Small intestine (tissue), 7 donors: ENCODE measurements around the gene SLC20A1. TPM values are rescaled to one million over a fixed set of nuclear protein-coding genes. Genes with fewer than 3 reads are reported as not detected.
A peak's percentile ranks its signal among the peaks of the same experiment; 100 is the strongest.
"Not testable (repeated sequence)": the region's sequence is repeated elsewhere in the genome, so short reads cannot be mapped to it uniquely, and the experiment has no call there.

ENCODE experiments used
- DNase-seq, 2 donors: peaks; one replicate each; pipeline versions ENCODE4 v3.0.0 to v3.0.0-alpha.2; 2013
- FAIRE-seq: peaks from 2 replicates; lab custom pipeline; 2012; peaks lifted over from hg19 to GRCh38; lab: Jason Lieb, UNC
- H3K27ac ChIP-seq, 3 donors: one replicate each; pipeline ENCODE4 v1.5.1; 2013; ENCODE audit warnings: low read length in 2 of 3, mild to moderate bottlenecking in 2 of 3, control low read depth in 1 of 3, inconsistent platforms in 1 of 3, low read depth in 1 of 3, moderate library complexity in 1 of 3
- H3K27me3 ChIP-seq, 3 donors: one replicate each; pipeline ENCODE4 v1.6.1; 2013; ENCODE audit warnings: low read length in 3 of 3, inconsistent platforms in 1 of 3; ENCODE audit not compliant: control insufficient read depth in 3 of 3, insufficient read depth in 3 of 3
- H3K36me3 ChIP-seq, 3 donors: one replicate each; pipeline ENCODE4 v1.6.1; 2013; ENCODE audit warnings: low read length in 3 of 3, inconsistent platforms in 1 of 3, low read depth in 1 of 3, mild to moderate bottlenecking in 1 of 3, moderate library complexity in 1 of 3; ENCODE audit not compliant: control insufficient read depth in 3 of 3, insufficient read depth in 2 of 3
- H3K4me1 ChIP-seq, 3 donors: one replicate each; pipeline ENCODE4 v1.6.1; 2013; ENCODE audit warnings: low read length in 2 of 3, inconsistent platforms in 1 of 3, low read depth in 1 of 3, mild to moderate bottlenecking in 1 of 3, moderate library complexity in 1 of 3; ENCODE audit not compliant: control insufficient read depth in 3 of 3, insufficient read depth in 2 of 3
- H3K4me3 ChIP-seq, 3 donors: one replicate each; pipeline ENCODE4 v1.5.1; 2013; ENCODE audit warnings: low read length in 3 of 3, control low read depth in 1 of 3, inconsistent platforms in 1 of 3, low read depth in 1 of 3, mild to moderate bottlenecking in 1 of 3, moderate library complexity in 1 of 3
- H3K9me3 ChIP-seq, 2 donors: one replicate each; pipeline ENCODE4 v1.6.1; 2013; ENCODE audit warnings: low read depth in 1 of 2, low read length in 1 of 2; ENCODE audit not compliant: control insufficient read depth in 2 of 2, insufficient read depth in 1 of 2
- WGBS, 3 donors: extraction: QIAGEN DNeasy Blood & Tissue Kit; methylation state at CpG; one replicate each; pipeline ENCODE4 v1.1.7; 2013; 5-methylcytosine and 5-hydroxymethylcytosine counted together
- polyA plus RNA-seq, 4 donors: library from polyadenylated mRNA; stranded (reverse) in 3 of 4; unstranded in 1 of 4; fragments of 200-250 nt in 3 of 4; fragments of 120-200 nt in 1 of 4; gene quantifications; one replicate each; pipeline versions ENCODE4 v1.2.1 to v1.2.3, GENCODE V29; 2013
- donor health status: healthy with polysubstance abuse.
- donor health status: control.
- donor health status: control.
- donor health status: Bipolar disorder and iron deficiency.
- donor health status: healthy.

SLC20A1 gene
- polyA plus RNA-seq, 4 donors: 14.8 to 32.4 (median 25.7) TPM

DNA sequence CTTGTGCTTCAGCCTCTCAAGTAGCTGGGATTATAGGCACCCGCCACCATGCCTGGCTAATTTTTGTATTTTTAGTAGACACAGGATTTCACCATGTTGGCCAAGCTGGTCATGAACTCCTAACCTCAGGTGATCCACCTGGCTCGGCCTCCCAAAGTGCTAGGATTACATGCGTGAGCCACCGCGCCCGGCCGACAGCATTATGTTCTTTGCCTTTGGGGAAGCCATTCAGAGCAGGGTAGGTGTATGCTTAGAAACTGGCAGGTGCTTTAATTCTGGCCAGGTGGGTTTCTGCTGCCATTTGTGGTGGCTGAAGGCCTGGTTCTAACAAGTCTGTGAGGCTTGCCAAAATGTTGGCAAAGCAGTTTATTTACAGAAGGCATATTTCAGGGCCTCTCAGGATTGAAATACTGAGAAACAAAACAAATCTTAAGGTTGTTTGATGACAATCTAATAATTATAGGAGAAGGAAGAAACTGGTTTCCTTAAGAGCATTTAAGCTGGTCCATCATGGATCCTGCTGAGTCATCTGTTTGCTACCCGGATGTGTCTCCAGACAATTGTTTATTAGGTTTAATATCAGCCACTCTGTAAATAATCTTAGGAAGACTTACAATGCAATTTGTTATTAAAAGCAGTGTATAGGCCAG is 16.0 kb downstream of the SLC20A1 start:
- H3K27me3 ChIP-seq: no peaks in the 10 kb centered on the region
- no peaks in the 10 kb centered on the region for H3K9me3 ChIP-seq
- DNase-seq (no peak), FAIRE-seq (no peak)
- H3K36me3 ChIP-seq: peaks cover 28 to 40% (median 36%) of the 10 kb centered on the region in 3 donors
- no peak overlapping the region for H3K27ac ChIP-seq
- no peaks in the 10 kb centered on the region for H3K4me1 ChIP-seq
- H3K4me3 ChIP-seq: no peak overlapping the region
- WGBS, 3 donors: 88 to 96% (median 91%) methylated on average over 8 of the region's 8 CpGs

DNA sequence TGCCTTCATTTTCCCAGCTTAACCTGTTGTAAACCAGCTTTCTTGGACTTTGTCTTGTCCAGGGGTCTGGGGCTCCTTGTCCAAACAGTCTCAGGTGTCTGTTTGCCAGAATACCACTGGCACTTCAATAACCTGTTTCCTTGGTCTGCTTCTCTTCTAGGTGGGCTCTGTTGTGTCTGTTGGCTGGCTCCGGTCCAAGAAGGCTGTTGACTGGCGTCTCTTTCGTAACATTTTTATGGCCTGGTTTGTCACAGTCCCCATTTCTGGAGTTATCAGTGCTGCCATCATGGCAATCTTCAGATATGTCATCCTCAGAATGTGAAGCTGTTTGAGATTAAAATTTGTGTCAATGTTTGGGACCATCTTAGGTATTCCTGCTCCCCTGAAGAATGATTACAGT is 17.0 kb downstream of the SLC20A1 start:
- Histone ChIP-seq H3K36me3 (peaks cover 28 to 38% (median 32%) of the 10 kb centered on the region in 3 donors), H3K27ac (no peak overlapping the region), H3K9me3 (no peaks in the 10 kb centered on the region), H3K4me3 (no peak overlapping the region), H3K4me1 (no peaks in the 10 kb centered on the region), H3K27me3 (no peaks in the 10 kb centered on the region)
- WGBS, 3 donors: 71 to 83% (median 76%) methylated on average over 3 of the region's 3 CpGs
- DNase-seq (no peak), FAIRE-seq (no peak)

- no peak for DNase-seq
Measured at GRCh38 chr2:112664689-112665088, 18.9 kb downstream of the SLC20A1 start.

DNA sequence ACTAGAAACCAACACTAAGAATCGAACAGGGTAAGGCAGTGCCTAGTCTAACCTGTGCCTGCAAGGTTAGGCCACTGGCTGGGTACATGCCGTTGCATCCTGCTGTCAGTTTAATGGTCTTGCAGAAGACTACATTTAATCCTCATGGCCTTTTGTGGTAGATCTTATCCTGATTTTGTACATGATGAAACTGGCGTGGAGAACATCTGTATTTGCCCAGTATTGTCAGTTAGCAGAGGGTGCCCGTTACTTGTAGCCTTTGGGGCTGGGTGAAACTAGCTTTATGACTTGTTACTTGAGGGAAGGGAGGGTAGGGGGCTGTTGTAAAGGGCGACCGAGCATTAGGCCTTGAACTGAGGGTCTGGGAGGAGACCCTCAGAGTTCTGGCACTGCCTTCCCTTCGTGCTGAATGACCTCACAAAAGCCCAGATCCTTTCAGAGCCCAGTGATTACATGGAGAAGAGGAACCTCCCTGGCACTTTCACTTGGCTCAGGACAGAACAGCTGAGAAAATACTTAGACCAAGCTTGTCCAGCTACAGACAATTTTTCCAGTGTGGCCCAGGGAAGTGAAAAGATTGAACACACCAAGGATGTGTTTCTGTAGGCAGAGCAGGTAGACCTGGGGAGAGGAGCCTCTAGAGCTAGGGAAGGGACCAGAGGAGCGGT is 19.5 kb downstream of the SLC20A1 start:
- FAIRE-seq (no peak), DNase-seq (no peak)
- no peaks in the 10 kb centered on the region for H3K9me3 ChIP-seq
- no peak overlapping the region for H3K27ac ChIP-seq
- 92 to 96% (median 93%) methylated on average over 8 of the region's 8 CpGs for WGBS, 3 donors
- no peaks in the 10 kb centered on the region for H3K4me1 ChIP-seq
- H3K36me3 ChIP-seq: peaks cover 16 to 22% (median 19%) of the 10 kb centered on the region in 3 donors
- H3K27me3 ChIP-seq: no peaks in the 10 kb centered on the region
- H3K4me3 ChIP-seq: no peak overlapping the region

More at GRCh38 chr2:112664689-112665088, 18.9 kb downstream of the SLC20A1 start:
- H3K27ac ChIP-seq: no peak overlapping the region
- H3K36me3 ChIP-seq: peaks cover 19 to 24% (median 22%) of the 10 kb centered on the region in 3 donors
- H3K4me3 ChIP-seq: no peak overlapping the region
- H3K9me3 ChIP-seq: no peaks in the 10 kb centered on the region
- no peaks in the 10 kb centered on the region for H3K4me1 ChIP-seq
- no peaks in the 10 kb centered on the region for H3K27me3 ChIP-seq
- FAIRE-seq: no peak

- FAIRE-seq (no peak), DNase-seq (no peak)
- H3K9me3 ChIP-seq: no peaks in the 10 kb centered on the region
Measured at GRCh38 chr2:112666761-112667122, 21.0 kb downstream of the SLC20A1 start.

GRCh38 chr2:112667540-112667939 is 21.8 kb downstream of the SLC20A1 start:
- H3K27me3 ChIP-seq, H3K4me1 ChIP-seq, H3K4me3 ChIP-seq, FAIRE-seq, H3K27ac ChIP-seq, DNase-seq, H3K9me3 ChIP-seq: not testable (repeated sequence)
- H3K36me3 ChIP-seq: peaks cover 8 to 16% (median 10%) of the 10 kb centered on the region in 3 donors
- WGBS, 3 donors: 49 to 75% (median 68%) methylated on average over 6 of the region's 6 CpGs

More at GRCh38 chr2:112666761-112667122, 21.0 kb downstream of the SLC20A1 start:
- 85 to 92% (median 91%) methylated on average over 3 of the region's 3 CpGs for WGBS, 3 donors
- peaks cover 10 to 18% (median 14%) of the 10 kb centered on the region in 3 donors for H3K36me3 ChIP-seq
- H3K27ac ChIP-seq: no peak overlapping the region
- H3K4me1 ChIP-seq: no peaks in the 10 kb centered on the region
- H3K27me3 ChIP-seq: no peaks in the 10 kb centered on the region
- H3K4me3 ChIP-seq: no peak overlapping the region

DNA sequence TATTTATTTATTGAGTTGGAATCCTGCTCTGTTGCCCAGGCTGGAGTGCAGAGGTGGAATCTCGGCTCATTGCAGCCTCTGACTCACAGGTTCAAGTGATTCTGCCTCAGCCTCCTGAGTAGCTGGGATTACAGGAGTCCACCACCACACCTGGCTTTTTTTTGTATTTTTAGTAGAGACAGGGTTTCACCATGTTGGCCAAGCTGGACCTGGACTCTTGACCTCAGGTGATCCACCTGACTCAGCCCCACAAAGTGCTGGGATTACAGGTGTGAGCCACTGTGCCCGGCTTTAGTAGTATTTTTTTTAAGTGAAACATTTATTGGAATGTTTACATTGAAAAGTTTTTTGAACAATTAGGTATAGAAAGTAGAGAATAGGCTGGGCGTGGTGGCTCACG is 23.9 kb downstream of the SLC20A1 start:
- H3K9me3 ChIP-seq: no peaks in the 10 kb centered on the region
- FAIRE-seq: no peak
- peaks cover 0 to 5% (median 0%) of the 10 kb centered on the region in 3 donors for H3K36me3 ChIP-seq
- H3K4me1 ChIP-seq: no peaks in the 10 kb centered on the region
- peak in 1 of 2 donors; percentile 19 for DNase-seq
- no peak overlapping the region for H3K27ac ChIP-seq
- 64 to 85% (median 76%) methylated on average over 4 of the region's 4 CpGs for WGBS, 3 donors
- H3K27me3 ChIP-seq: no peaks in the 10 kb centered on the region
- no peak overlapping the region for H3K4me3 ChIP-seq

- Histone ChIP-seq H3K4me3 (no peak overlapping the region), H3K36me3 (no peaks in the 10 kb centered on the region), H3K9me3 (no peaks in the 10 kb centered on the region), H3K4me1 (no peaks in the 10 kb centered on the region), H3K27me3 (no peaks in the 10 kb centered on the region), H3K27ac (no peak overlapping the region)
- DNase-seq (no peak), FAIRE-seq (no peak)
- WGBS, 3 donors: 68 to 80% (median 78%) methylated on average over 5 of the region's 5 CpGs
Measured at GRCh38 chr2:112670252-112671022, 24.7 kb downstream of the SLC20A1 start.
